Liver (tissue), 9 donors: ENCODE data around the gene OR7G1. TPM values are rescaled to one million over a fixed set of nuclear protein-coding genes. Genes with fewer than 3 reads are reported as not detected.

Experiments used
- DNase-seq: peaks from one replicate; pipeline ENCODE4 v3.0.0-alpha.2; 2017; ENCODE audit warnings: low spot score
- H3K27ac ChIP-seq, 2 donors: one replicate each; pipeline ENCODE4 v1.7.0; 2013; ENCODE audit warnings: inconsistent platforms in 2 of 2, low read length in 2 of 2, control low read depth in 1 of 2, low read depth in 1 of 2, mild to moderate bottlenecking in 1 of 2
- H3K27me3 ChIP-seq, 4 donors: one replicate each; pipeline versions ENCODE4 v1.6.1 to v1.7.0; 2013; ENCODE audit warnings: low read length in 3 of 4, inconsistent platforms in 1 of 4, mild to moderate bottlenecking in 1 of 4, moderate library complexity in 1 of 4; ENCODE audit not compliant: control insufficient read depth in 4 of 4, insufficient read depth in 4 of 4
- H3K36me3 ChIP-seq, 4 donors: one replicate each; pipeline versions ENCODE4 v1.6.1 to v1.7.0; 2013; ENCODE audit warnings: low read length in 3 of 4, mild to moderate bottlenecking in 3 of 4, low read depth in 1 of 4, moderate library complexity in 1 of 4; ENCODE audit not compliant: control insufficient read depth in 4 of 4, insufficient read depth in 3 of 4
- H3K4me1 ChIP-seq, 4 donors: one replicate each; pipeline versions ENCODE4 v1.6.1 to v1.7.0; 2013; ENCODE audit warnings: low read length in 3 of 4, mild to moderate bottlenecking in 3 of 4, moderate library complexity in 1 of 4; ENCODE audit not compliant: control insufficient read depth in 4 of 4, insufficient read depth in 4 of 4
- H3K4me3 ChIP-seq, 3 donors: one replicate each; pipeline versions ENCODE4 v1.6.1 to v1.7.0; 2013; ENCODE audit warnings: low read length in 3 of 3, control low read depth in 1 of 3, low read depth in 1 of 3, mild to moderate bottlenecking in 1 of 3
- H3K9ac ChIP-seq, 2 donors: one replicate each; pipeline ENCODE4 v1.7.0; 2013; ENCODE audit warnings: low read length in 2 of 2, mild to moderate bottlenecking in 2 of 2, moderate library complexity in 2 of 2, control low read depth in 1 of 2, low read depth in 1 of 2
- H3K9me3 ChIP-seq, 4 donors: one replicate each; pipeline versions ENCODE4 v1.6.1 to v1.7.0; 2013; ENCODE audit warnings: low read length in 3 of 4; ENCODE audit not compliant: control insufficient read depth in 4 of 4
- EGR1 ChIP-seq, 2 donors: IDR thresholded peaks; 2 replicates each; pipeline ENCODE4 v1.6.1; 2016 to 2018; ENCODE audit warnings: antibody characterized with exemption in 2 of 2, low read depth in 2 of 2
- FOXA1 ChIP-seq: IDR thresholded peaks from 2 replicates; pipeline ENCODE4 v1.6.1; 2016; ENCODE audit warnings: antibody characterized with exemption
- FOXA2 ChIP-seq: IDR thresholded peaks from 2 replicates; pipeline ENCODE4 v1.6.1; 2016; ENCODE audit warnings: antibody characterized with exemption
- GABPA ChIP-seq, 2 donors: IDR thresholded peaks in 1 of 2; conservative IDR thresholded peaks in 1 of 2; 2 replicates each; pipeline ENCODE4 v1.6.1; 2016; ENCODE audit warnings: antibody characterized with exemption in 2 of 2, mild to moderate bottlenecking in 1 of 2, moderate library complexity in 1 of 2
- HNF4A ChIP-seq, 2 donors: conservative IDR thresholded peaks; 2 replicates each; pipeline ENCODE4 v1.6.1; 2016; ENCODE audit warnings: antibody characterized with exemption in 2 of 2, mild to moderate bottlenecking in 2 of 2
- HNF4G ChIP-seq: IDR thresholded peaks from 2 replicates; pipeline ENCODE4 v1.6.1; 2016; ENCODE audit warnings: antibody characterized with exemption
- JUND ChIP-seq, 2 donors: IDR thresholded peaks; 2 replicates each; pipeline ENCODE4 v1.6.1; 2016; ENCODE audit warnings: antibody characterized with exemption in 2 of 2
- NR2F2 ChIP-seq: IDR thresholded peaks from 2 replicates; pipeline ENCODE4 v1.6.1; 2016; ENCODE audit warnings: antibody characterized with exemption
- RXRA ChIP-seq, 2 donors: IDR thresholded peaks; 2 replicates each; pipeline ENCODE4 v1.6.1; 2017 to 2018; ENCODE audit warnings: antibody characterized with exemption in 2 of 2, mild to moderate bottlenecking in 1 of 2
- SP1 ChIP-seq: IDR thresholded peaks from 2 replicates; pipeline ENCODE4 v1.6.1; 2018; ENCODE audit warnings: antibody characterized with exemption, mild to moderate bottlenecking
- TAF1 ChIP-seq: conservative IDR thresholded peaks from 2 replicates; pipeline ENCODE4 v1.6.1; 2016; ENCODE audit warnings: antibody characterized with exemption, mild to moderate bottlenecking
- YY1 ChIP-seq: IDR thresholded peaks from 2 replicates; pipeline ENCODE4 v1.6.1; 2016; ENCODE audit warnings: antibody characterized with exemption, mild to moderate bottlenecking
- WGBS: extraction: QIAGEN DNeasy Blood & Tissue Kit; methylation state at CpG from one replicate; pipeline ENCODE4 v1.1.7; 2013; 5-methylcytosine and 5-hydroxymethylcytosine counted together
- polyA plus RNA-seq, 2 donors: library from polyadenylated mRNA; stranded (reverse) in 1 of 2; unstranded in 1 of 2; fragments of 200-250 nt in 1 of 2; fragments of >200 nt in 1 of 2; fragmentation: Nextera tagmentation in 1 of 2; extraction: Ambion mirVana in 1 of 2; gene quantifications; one replicate each; pipeline versions ENCODE4 v1.2.1 to v1.2.3, GENCODE V29; 2013 to 2015
- total RNA-seq, 2 donors: library from RNA; depleted of rRNA; stranded (reverse); fragments of >200 nt; gene quantifications; one replicate each; pipeline ENCODE4 v1.2.3, GENCODE V29; 2014
- TF ChIP-seq, protein P1 (sequence below): IDR thresholded peaks from 2 replicates; pipeline ENCODE4 v1.6.1; 2016; ENCODE audit warnings: antibody characterized with exemption
- TF ChIP-seq, protein P2 (sequence below): IDR thresholded peaks from 2 replicates; pipeline ENCODE4 v1.6.1; 2016; ENCODE audit warnings: antibody characterized with exemption
- donor health status: healthy.
- donor health status: healthy.
- donor health status: healthy.
- donor health status: healthy.
- donor health status: healthy.

Gene OR7G1
- total and polyA plus RNA-seq, 4 donors, result not detected

DNA sequence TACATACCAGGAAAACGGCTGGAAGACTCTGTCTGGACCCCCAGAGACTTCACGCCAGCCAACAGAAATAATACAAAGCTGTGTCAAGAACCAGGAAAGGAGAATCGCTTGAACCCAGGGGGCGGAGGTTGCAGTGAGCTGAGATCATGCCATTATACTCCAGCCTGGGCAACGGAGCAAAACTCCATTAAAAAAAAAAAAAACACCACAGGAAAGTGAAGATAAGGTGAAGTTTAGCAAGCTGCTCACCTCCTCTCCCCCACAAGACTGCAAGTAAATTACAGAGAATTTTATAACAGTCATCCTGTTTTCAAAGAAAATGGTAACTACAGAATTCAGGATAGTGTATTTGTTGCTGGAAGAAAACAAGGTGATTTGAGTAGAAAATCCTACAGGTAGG is 984 bp upstream of the OR7G1 start:
- TF ChIP-seq EGR1 (IDR thresholded peaks at IDR 0.05; ENCODE audit: low read depth in 2 of 2), result no peak
- TF ChIP-seq RXRA (IDR thresholded peaks at IDR 0.05), result no peak
- no peak for TF ChIP-seq TAF1
- no peak for TF ChIP-seq HNF4A (conservative IDR thresholded peaks at IDR 0.05)
- TF ChIP-seq, protein P1, sequence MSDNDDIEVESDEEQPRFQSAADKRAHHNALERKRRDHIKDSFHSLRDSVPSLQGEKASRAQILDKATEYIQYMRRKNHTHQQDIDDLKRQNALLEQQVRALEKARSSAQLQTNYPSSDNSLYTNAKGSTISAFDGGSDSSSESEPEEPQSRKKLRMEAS, result no peak
- TF ChIP-seq, protein P2, sequence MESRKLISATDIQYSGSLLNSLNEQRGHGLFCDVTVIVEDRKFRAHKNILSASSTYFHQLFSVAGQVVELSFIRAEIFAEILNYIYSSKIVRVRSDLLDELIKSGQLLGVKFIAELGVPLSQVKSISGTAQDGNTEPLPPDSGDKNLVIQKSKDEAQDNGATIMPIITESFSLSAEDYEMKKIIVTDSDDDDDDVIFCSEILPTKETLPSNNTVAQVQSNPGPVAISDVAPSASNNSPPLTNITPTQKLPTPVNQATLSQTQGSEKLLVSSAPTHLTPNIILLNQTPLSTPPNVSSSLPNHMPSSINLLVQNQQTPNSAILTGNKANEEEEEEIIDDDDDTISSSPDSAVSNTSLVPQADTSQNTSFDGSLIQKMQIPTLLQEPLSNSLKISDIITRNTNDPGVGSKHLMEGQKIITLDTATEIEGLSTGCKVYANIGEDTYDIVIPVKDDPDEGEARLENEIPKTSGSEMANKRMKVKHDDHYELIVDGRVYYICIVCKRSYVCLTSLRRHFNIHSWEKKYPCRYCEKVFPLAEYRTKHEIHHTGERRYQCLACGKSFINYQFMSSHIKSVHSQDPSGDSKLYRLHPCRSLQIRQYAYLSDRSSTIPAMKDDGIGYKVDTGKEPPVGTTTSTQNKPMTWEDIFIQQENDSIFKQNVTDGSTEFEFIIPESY, result no peak
- TF ChIP-seq YY1, result no peak
- TF ChIP-seq FOXA2, result no peak
- TF ChIP-seq HNF4G, result no peak
- no peak for TF ChIP-seq NR2F2
- no peak for DNase-seq
- Histone ChIP-seq H3K9ac (no peak overlapping the region), H3K27me3 (peaks cover 0 to 3% (median 0%) of the 10 kb centered on the region in 4 donors), H3K27ac (no peak overlapping the region), H3K4me3 (no peak overlapping the region), H3K4me1 (no peaks in the 10 kb centered on the region), H3K9me3 (peaks cover 0 to 7% (median 1%) of the 10 kb centered on the region in 4 donors), H3K36me3 (no peaks in the 10 kb centered on the region)
- WGBS, result 60% methylated on average over 5 of the region's 5 CpGs

DNA sequence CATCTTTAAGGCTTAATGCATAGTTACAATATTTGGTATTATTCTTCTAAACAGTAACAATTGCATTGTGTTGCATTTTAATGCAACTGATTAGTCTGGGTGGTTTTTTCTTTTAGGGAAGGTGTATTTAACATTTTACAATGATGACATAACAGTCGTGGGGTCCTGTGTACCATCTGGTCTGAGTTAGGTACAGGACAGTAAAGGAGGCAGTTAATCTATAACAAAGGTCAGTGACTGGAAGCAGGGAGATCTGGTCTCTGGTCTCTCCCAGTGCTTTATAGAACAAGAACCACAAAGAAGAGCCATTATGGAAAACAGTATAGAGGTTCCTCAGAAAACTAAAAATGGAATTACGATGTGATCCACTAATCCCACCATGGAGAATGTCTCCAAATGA is 5.6 kb downstream of the OR7G1 start:
- Histone ChIP-seq H3K9me3 (peaks cover 0 to under 1% (median 0%) of the 10 kb centered on the region in 4 donors), H3K4me1 (no peaks in the 10 kb centered on the region), H3K4me3 (no peak overlapping the region), H3K9ac (no peak overlapping the region), H3K27ac (no peak overlapping the region), H3K27me3 (no peaks in the 10 kb centered on the region), H3K36me3 (no peaks in the 10 kb centered on the region)
- 38% methylated on average over 2 of the region's 2 CpGs for WGBS
- no peak for DNase-seq
- TF ChIP-seq RXRA (IDR thresholded peaks at IDR 0.05), result no peak

DNA sequence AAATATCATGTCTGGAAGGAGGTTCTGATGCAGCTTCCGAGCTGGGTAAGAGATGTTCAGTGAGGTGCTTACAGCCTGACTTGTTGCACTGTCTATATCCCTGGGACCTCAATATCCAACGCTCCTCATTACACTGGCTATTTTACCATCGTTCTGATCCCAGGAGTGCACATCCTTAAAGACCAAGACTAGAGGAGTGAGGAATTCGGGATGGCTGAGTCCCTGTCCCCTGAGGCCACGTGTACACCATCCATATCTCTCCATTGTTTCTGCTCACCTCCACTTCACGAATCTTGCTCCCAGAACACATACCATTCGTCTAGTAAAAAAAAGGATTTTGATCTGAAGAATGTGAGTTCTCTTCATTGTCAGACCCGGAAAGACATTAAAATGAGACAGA is 8.2 kb downstream of the OR7G1 start, which contains the start of gene OR7G2:
Gene OR7G2 (minus strand): TSS at position 101 of the 400 bp plus-strand sequence. CDS start 4,232 bp downstream, outside the sequence.
- Histone ChIP-seq H3K4me1 (no peaks in the 10 kb centered on the region), H3K9me3 (peaks cover 0 to 2% (median 0%) of the 10 kb centered on the region in 4 donors), H3K4me3 (no peak within 1 kb of the TSS), H3K27me3 (peaks cover 0 to 3% (median 0%) of the 10 kb centered on the region in 4 donors), H3K27ac (no peak within 1 kb of the TSS), H3K9ac (no peak within 1 kb of the TSS), H3K36me3 (no peaks in the 10 kb centered on the region)
- 57% methylated on average over 8 of the region's 8 CpGs for WGBS
- TF ChIP-seq EGR1 (IDR thresholded peaks at IDR 0.05; ENCODE audit: low read depth in 2 of 2), result no peak
- TF ChIP-seq HNF4A (conservative IDR thresholded peaks at IDR 0.05), result no peak
- no peak for TF ChIP-seq HNF4G
- TF ChIP-seq GABPA (IDR thresholded peaks at IDR 0.05 in 1 of 2, conservative IDR thresholded peaks at IDR 0.05 in 1 of 2), result no peak
- TF ChIP-seq TAF1, result no peak
- no peak for TF ChIP-seq SP1
- TF ChIP-seq, protein P1, result no peak
- TF ChIP-seq JUND (IDR thresholded peaks at IDR 0.05), result no peak
- TF ChIP-seq FOXA1, result no peak
- TF ChIP-seq RXRA (IDR thresholded peaks at IDR 0.05), result no peak
- no peak for DNase-seq
